ENCODE data around the gene MAP2. TPM values are rescaled to one million over a fixed set of nuclear protein-coding genes. Genes with fewer than 3 reads are reported as not detected.

Gene MAP2
- total RNA-seq, 1 donor from 2014 or later = 0.40 TPM

DNA sequence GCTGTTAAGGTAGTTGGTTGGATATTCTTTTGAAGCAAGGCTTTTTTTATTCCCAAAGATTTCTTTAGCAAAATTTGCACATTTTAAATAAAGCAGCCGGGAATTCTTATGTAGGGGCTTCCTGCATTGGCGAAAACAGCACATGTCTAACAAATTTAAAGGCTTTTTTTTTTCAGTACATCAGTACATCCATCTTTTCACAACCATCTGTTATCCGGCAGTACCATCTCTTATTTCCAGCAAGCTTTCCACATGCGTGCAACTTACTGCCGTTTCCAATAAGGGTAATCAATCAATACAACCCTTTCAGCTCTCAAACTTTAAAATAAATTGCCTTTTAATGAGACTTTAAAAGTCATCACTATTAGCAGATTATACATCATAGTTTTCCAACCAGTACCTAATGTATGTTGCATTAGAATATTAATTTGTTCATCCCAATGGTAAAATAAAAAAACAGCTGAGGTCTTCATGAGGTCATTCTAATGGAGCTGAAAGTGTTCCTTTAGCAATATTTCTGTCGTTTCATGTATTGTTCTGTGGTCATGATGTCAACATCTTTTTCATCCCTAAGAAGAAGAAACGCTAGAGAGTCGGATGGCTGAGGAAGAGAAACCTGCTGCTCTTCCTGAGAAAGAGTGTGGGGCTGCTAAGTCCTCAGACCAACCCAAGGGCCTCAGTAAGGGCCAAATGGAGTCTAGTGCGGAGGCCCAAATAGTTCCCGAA, 266.3 kb downstream of the MAP2 start:
- DNase-seq (ENCODE audit: low read depth) = no peak

DNA sequence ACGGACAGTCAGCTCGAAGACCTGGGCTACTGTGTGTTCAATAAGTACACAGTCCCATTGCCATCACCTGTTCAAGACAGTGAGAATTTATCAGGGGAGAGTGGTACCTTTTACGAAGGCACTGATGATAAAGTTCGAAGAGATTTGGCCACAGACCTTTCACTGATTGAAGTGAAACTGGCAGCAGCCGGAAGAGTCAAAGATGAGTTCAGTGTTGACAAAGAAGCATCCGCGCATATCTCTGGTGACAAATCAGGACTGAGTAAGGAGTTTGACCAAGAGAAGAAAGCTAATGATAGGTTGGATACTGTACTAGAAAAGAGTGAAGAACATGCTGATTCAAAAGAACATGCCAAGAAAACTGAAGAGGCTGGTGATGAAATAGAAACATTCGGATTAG, 270.9 kb downstream of the MAP2 start:
- no peak for DNase-seq (ENCODE audit: low read depth)

DNA sequence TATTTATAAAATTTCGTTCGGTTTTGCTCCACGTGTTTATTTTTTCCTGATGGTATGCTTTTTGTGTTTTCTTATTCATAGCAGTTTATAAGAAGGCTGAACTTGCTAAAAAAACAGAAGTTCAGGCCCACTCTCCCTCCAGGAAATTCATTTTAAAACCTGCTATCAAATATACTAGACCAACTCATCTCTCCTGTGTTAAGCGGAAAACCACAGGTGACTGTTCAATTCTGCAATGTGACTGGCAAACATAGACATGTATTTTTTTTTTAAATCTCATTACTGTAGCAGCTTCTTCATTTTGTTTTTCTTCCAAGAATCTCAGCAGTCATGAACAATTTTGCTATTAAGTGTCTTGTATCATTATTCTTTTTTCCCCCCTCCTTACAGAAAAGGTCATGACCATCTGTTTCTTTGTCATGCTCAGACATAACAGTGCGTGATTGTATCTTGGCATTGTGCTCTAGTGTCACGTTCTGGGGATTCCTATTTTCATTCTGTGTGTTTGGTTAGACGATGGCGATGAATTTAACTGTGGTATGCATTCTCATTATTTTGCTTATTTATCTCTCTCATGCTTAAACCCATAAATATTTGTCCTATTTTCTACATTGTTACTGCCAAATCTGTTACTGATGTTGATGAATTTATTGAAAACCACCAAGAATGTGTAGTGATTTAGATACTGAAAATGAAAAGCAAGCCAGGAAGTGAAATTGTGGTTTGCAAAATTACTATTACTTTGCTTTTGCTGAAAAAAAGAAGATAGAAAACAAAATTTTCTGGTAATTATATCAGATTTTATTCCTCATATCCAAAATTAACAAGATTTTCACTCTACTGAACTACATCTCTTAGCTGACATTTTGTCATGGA, 273.2 kb downstream of the MAP2 start:
- DNase-seq (ENCODE audit: low read depth) = peak; percentile 9

DNA sequence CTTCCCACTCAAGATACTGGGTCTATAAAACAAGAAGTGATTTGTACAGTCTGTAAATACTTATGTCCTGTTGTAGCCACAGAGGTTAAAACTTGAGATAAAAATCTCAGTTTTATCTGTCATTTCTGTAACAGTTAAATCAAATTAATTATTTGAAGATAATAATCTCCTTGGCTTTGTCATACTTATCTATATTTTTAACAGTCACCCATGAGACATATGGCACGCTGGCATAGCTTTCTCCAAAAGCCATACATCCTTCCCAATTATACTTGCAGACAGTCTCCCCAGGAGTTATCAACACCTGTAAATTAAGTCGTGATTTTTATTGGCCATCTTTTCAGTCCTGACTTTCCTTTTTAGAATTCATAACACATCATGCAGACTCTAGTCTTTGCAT, 278.9 kb downstream of the MAP2 start:
- DNase-seq (ENCODE audit: low read depth) = no peak

DNA sequence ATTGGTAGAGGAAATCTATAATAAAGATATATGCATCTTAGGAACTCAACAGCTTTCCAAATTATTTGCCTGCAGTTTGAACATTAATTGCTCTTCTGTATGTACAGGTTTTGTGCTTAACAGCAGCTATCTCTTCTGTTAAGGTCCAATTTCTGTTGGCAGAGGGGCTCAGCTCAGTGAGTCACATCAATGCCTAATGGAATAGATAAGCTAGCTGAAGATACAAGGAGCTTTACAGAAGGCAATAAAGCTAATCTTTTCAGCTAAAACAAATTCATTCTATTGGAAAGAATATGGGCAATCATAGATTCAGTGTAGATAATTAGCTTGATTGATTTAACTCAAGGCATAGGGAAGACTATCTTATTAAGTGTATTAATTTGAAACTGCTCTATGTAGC, 289.4 kb downstream of the MAP2 start:
- DNase-seq (ENCODE audit: low read depth) = no peak

DNA sequence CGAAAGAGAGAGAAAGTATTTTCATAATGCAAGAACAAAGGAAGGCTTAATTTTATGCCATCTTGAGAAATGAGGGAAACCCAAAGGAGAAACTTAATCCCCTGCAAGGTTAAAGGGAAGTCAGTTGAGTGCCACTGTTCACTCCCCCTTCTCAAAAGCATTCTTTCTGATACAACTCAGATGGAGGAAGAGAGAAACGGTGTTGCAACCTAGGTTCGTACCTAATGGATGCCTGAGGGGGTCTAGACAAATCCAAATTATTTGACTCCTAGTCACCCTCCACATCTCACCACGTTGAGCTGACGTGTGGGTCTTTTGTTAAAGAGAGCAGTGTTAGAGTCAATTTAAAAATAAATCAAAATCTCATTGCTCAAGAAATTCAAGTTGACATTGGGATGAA, 295.2 kb downstream of the MAP2 start:
- DNase-seq (ENCODE audit: low read depth) = no peak

DNA sequence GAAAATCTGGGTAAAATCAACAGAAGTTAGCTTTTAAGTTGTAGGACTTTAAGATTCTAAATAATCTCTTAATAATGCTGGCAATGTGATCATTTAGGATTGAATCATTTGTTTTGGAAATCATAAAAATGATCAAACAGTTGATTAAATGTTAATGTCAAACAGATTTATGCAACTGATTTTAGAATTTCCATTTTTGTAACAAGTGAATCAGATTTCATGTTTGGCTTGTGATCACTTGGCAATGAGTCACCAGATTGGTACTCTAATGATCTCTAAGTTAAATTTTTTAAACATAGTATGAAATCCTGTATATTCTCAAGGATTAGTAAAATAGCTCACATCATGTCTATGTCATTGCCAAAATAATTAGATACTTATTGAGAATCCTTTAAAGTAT, 297.6 kb downstream of the MAP2 start:
- DNase-seq (ENCODE audit: low read depth) = no peak

DNA sequence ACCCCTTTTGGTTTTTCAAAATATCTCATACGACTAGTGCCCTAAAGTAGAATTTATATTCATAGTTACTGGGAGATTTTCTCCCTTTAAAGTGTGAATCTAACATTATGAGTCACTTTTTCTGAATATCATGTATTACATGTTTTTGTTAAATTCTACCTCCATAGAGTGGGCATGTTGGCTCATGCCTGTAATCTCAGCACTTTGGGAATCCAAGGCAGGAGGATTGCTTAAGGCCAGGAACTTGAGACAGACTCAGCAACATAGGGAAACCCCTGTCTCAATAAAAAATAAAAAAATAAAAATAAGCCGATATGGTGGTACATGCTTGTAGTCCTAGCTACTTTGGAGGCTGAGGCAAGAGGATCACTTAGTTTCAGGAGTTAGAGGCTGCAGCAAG, 302.5 kb downstream of the MAP2 start:
- no peak for DNase-seq (ENCODE audit: low read depth)

DNA sequence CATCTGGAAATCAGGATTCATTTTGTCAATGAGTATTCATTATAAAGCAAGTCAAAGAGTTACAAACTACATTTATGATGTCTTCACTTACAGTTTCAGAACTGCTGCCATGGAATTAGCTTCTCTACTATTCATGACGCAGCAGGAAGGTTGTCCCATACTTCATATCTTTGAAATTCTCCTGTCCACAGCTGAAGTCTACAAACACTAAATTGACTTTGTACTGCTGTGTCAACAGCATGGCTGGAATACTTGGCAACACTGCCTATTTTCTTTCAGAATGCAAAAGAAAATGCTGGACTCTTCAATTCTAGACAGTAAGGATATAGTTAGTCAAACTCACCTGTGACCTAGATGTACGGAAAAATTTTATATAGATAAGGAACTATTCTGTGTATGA, 303.2 kb downstream of the MAP2 start:
- no peak for DNase-seq (ENCODE audit: low read depth)

DNA sequence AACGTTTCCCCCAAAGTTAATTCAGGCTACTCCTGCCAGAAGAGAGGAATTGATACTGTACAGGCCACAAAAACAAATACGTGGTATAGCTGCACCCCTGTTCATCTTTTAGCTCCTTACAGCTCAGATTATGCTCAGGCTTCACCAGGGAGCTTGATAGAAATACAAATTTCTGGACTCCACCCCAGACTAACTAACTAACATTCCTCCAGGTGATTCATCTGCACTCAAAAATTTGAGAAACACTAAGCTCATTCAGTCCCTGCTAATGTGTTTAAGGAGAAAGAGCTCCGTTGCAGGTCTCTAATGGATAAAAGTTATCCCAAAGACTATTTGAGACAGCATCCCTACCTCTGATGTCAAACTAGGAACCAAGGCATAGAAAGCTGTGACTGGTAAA, 311.0 kb downstream of the MAP2 start:
- DNase-seq (ENCODE audit: low read depth) = no peak

DNA sequence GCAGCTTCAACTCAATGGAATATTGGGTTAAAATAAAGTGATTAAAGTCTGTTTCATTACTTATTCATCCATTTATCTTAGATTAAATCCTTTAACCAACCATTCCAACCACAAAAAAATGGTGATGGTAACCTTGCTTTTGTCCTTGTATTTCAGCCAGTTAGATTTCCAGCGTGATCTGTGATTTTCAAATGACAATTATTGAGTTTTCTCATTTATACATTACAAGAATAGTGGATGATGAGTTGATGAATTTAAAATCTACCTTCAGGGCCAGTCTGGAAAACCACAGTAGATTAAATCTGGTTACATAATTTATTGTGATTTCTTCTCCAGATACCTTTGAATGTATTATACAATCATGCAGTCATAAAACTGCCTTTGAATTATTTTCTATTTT, 318.1 kb downstream of the MAP2 start:
- no peak for DNase-seq (ENCODE audit: low read depth)

DNA sequence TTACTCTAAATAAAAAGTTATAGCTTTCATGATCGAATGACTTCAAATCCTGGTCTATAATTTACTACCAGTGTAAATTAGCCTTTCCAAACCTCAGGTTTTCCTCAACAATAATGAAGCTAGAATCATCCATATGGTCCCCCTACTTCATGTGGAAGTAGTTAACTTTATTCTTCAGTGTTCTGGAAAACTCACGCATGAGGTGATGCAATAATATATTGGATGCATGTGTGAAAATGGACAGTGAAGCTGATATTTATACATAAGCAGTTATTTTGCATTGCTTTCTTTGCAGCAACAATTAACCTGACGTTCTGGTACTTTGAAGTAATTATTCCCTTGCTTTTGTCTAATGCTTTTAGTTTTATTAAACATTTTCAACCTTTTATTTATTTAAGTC, 329.2 kb downstream of the MAP2 start:
- no peak for DNase-seq (ENCODE audit: low read depth)

DNA sequence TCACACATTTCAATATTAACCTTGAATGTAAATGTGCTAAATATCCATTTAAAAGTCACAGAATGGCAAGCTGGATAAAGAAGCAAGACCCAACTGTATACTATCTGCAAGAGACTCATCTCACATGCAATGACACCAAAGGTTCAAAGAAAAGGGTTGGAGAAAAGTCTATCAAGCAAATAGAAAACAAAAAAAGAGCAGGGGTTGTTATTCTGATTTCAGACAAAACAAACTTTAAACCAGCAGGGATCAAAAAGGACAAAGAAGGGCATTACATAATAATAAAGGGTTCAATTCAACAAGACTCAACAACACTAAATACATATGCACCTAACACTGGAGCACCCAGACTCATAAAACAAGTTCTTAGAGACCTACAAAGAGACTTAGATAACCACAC, 333.3 kb downstream of the MAP2 start:
- DNase-seq (ENCODE audit: low read depth) = no peak

DNA sequence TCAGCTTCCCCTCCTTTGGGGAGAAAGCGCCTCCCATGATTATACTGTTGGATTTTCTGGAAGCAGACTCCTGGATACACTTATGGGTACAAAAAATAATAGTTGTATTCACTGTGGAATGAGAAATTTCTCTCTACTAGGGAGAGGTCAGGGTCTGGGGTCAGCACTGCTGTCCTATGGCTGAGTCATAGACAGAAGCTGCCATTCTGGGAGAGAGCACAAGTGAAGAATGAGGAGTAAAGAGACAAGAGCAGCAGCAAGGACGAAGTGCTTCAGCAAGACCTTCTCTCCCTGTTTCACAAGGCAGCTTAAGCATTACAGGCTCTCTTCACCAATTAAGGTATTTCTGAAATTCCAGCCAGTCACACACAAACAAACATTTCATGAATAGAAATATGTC, 337.7 kb downstream of the MAP2 start:
- no peak for DNase-seq (ENCODE audit: low read depth)

DNA sequence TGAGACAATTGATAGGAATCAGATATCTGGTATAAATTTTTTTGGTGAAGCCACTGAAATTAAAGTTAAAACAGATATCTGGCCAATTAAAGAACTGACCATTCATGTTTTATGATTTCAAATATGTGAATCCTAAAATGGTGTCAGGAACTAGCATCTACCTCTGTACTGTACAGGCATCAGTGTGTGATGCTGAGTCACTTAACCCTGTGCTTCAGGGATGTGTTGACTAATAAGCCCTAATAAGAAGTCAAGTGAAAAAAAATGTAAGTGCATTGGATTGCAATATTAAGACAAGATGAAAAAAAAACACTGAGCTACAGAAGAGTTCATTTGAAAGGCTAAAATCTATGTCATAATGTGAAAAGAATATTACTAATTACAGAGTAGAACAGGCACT, 338.7 kb downstream of the MAP2 start:
- no peak for DNase-seq (ENCODE audit: low read depth)

DNA sequence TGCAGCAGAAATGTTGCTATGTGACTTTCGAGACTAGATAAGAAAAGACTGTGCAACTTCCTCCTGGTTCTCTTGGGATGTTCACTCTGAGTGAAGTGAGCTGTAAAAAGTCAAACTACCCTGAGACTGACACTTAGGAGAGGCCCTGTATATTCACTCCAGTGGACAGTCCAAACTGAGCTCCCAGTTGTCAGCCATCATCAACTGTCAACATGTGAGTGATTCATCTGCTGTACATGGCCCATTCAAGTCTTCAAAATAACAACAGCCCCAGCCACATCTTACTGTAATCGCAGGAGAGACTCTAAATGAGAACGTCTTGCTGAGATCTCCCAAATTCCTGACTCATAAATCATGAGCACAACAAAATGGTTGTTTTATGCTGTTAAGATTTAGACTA, 339.3 kb downstream of the MAP2 start:
- peak; percentile 84 for DNase-seq (ENCODE audit: low read depth)

DNA sequence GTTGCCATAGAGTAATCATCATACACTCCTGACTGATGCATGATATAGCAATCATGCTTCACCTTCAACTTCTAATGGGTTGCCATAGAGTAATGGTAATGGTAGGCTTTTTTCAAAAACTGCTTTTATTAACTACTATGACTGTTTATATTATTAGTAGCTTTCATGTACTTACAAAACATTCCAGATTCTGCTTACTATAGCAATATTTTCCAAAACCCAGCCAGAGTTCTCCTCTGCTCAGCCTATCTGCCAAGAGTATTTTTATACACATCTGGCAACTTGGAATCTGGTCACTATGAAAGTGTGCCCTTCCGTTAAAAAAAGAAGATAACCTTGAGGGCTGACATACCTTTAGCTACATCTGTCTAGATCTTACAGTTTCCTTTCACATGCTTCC, 342.8 kb downstream of the MAP2 start:
- DNase-seq (ENCODE audit: low read depth) = no peak

DNA sequence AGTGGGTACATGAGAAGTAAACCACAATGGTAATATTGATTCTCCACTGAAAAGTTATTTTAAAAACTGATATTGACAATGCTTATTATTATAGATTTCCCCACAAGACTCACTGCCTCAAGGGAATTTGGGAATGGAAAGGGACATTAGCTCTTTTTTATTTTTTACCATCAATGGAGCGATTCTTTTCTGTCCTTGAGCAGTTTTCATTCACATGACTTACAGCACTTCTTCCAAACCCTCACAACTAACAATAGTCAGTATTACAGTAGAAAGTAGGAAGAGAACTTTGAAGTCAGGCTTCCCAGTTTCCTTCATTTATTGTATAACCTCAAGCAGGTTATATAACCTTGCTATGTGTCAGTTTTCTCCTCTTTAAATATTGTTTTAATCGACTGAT, 343.5 kb downstream of the MAP2 start:
- DNase-seq (ENCODE audit: low read depth) = no peak

DNA sequence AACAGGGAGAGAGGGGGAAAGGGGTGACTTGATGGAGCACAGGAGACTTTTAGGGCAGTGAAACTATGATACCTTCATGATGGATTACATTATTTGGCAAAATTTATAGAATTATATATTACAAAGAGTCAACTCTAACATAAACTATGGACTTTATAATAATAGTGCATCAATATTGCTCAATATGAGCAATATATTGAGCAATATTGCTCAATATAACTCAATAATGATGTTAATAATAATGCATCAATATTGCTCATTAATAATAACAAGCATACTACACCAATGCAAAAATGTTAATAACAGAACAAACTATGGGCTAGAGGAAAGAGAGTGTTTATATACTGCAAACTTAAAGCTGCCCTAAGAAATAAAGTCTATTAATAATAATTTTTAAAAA, 344.7 kb downstream of the MAP2 start:
- no peak for DNase-seq (ENCODE audit: low read depth)

DNA sequence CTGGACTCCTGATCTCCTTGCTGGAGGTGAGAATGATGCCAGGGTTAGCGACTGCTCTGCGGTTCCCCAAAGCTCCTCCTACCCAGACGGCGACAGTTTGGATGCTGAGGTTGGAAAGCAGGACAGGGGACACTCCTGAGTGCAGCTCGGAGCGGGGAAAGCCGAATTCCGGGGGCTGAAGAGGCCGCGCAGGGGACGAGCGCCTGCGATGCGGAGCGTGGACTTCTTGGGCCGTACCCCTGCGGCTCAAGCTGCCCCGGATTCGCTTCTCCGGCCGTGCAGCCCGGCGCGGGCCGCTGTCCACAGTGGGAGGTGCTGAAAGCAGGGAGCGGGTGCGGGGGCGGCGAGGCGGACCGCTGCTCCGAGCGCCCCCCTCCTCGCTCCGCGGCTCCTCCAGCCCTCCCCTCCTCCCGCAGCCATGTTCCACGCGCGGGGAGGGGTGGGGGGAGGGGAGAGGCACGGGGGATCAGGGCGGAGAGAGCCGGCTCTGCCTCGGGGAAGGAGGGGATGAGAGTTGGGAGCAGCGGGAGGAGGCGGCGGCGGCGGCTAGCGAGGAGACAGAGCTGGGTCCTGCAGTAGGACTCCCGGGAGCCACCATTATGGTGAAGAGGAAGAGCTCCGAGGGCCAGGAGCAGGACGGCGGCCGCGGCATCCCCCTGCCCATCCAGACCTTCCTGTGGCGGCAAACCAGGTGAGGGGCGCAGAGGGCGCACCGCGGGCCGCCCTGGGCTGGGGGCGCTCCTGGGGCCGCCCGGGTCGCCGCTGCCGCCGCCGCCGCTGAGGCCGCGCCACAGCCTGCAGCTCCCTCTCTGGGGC, 347.8 kb downstream of the MAP2 start, which contains the start of gene UNC80:
TSS of gene UNC80 (plus strand) at position 359 of the 816 bp plus-strand sequence. CDS start at position 600, 241 bp downstream.
- peak; percentile 72 for DNase-seq (ENCODE audit: low read depth)

DNA sequence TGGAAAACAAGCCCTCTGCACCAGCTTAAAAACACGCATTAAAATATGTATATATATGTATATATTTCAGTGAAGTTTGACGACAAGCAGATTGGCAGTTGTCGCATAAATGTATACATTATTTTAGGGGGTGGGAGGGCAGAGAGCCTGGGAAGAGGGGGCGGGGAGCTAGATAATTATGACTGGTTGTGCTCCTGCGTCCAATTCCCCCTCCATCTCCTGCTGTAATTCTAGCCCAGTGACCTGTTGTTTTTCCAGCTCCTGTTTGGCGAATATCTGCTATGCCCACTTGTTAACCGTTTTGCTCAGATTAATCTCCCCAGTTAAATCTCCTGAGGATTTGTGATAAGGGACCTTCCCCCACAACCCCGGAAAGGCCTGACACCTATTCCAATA, 348.4 kb downstream of the MAP2 start:
- DNase-seq (ENCODE audit: low read depth) = no peak

DNA sequence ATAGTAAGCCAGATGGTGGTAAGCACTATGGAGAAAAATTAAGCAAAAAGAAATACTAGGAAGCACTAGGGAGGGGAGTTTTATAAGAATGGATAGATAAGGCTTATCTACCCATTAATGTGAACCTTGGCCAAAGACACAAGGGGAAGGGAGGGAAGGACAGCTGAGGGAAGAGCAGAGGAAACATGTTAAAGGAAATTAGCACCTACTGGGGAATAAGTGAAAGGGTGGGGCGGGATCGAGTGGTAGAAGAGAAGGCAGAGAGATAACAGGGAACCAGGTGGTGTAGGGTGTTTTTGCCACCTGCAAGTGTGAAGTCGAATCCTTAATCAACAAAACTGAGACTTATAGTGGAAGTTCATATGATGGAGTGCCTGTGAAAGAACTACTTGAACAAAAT, 349.5 kb downstream of the MAP2 start:
- DNase-seq (ENCODE audit: low read depth) = no peak
